Left lung (tissue), 10 donors: ENCODE measurements around the gene ZNF397. TPM values are rescaled to one million over a fixed set of nuclear protein-coding genes. Genes with fewer than 3 reads are reported as not detected.
A peak's percentile ranks its signal among the peaks of the same experiment; 100 is the strongest.

Experiments
- ATAC-seq: fragments of 200-7000 bp; cut with Tn5 transposase; one replicate; pipeline ENCODE4 v1.9.1; 2020; ENCODE audit warnings: moderate library complexity
- DNase-seq, 4 donors: peaks; one replicate each; pipeline ENCODE4 v3.0.0-alpha.2; 2013 to 2020
- H3K27ac ChIP-seq, 2 donors: fragments of 200-600 bp; sonication (generic) in 1 of 2; one replicate each; pipeline versions ENCODE4 v1.5.0 to v1.8.0; 2020 to 2021
- H3K27me3 ChIP-seq, 2 donors: fragments of 200-600 bp; sonication (generic) in 1 of 2; one replicate each; pipeline versions ENCODE4 v1.5.0 to v1.8.0; 2020 to 2021
- H3K36me3 ChIP-seq, 2 donors: fragments of 200-600 bp; sonication (generic) in 1 of 2; one replicate each; pipeline versions ENCODE4 v1.5.0 to v1.8.0; 2020 to 2021
- H3K4me1 ChIP-seq, 2 donors: fragments of 200-600 bp; one replicate each; pipeline ENCODE4 v1.8.0; 2021
- H3K4me3 ChIP-seq, 2 donors: fragments of 200-600 bp; sonication (generic) in 1 of 2; one replicate each; pipeline versions ENCODE4 v1.5.0 to v1.8.0; 2020 to 2021; ENCODE audit warnings: mild to moderate bottlenecking in 1 of 2
- H3K9me3 ChIP-seq, 2 donors: fragments of 200-600 bp; sonication (generic) in 1 of 2; one replicate each; pipeline versions ENCODE4 v1.5.0 to v1.8.0; 2020 to 2021
- intact Hi-C, 2 donors: fragments of 100-400 bp; cut with DNase I; formaldehyde crosslinking; loops; one replicate each; pipeline versions ENCODE4 v1.11.2 to v1.14.2; 2022
- polyA plus RNA-seq, 6 donors: library from polyadenylated mRNA; unstranded; fragments of 120-200 nt; gene quantifications; one replicate each; pipeline ENCODE4 v1.2.1, GENCODE V29; 2013; ENCODE audit not compliant: insufficient read length in 6 of 6
- total RNA-seq, 2 donors: library from RNA; stranded (reverse); fragmentation: NEBNext Ultra II Directional; extraction: Animal tissue kit (Norgen Biotek cat#: 25700); gene quantifications; one replicate each; pipeline ENCODE4 v1.2.1, GENCODE V29; 2021
- TF ChIP-seq, protein P1 (sequence below), 2 donors: fragments of 200-600 bp; sonication (generic) in 1 of 2; IDR thresholded peaks; one replicate each; pipeline versions ENCODE4 v1.5.0 to v1.8.0; 2021; ENCODE audit warnings: antibody characterized with exemption in 2 of 2
- donor health status: DM: no; HTN: yes; CAD: no.
- donor health status: DM: no; HTN: no; CAD: no.

ZNF397 gene
- total and polyA plus RNA-seq, 8 donors: 22.9 to 93.9 (median 79.3) TPM

- TF ChIP-seq, protein P1, sequence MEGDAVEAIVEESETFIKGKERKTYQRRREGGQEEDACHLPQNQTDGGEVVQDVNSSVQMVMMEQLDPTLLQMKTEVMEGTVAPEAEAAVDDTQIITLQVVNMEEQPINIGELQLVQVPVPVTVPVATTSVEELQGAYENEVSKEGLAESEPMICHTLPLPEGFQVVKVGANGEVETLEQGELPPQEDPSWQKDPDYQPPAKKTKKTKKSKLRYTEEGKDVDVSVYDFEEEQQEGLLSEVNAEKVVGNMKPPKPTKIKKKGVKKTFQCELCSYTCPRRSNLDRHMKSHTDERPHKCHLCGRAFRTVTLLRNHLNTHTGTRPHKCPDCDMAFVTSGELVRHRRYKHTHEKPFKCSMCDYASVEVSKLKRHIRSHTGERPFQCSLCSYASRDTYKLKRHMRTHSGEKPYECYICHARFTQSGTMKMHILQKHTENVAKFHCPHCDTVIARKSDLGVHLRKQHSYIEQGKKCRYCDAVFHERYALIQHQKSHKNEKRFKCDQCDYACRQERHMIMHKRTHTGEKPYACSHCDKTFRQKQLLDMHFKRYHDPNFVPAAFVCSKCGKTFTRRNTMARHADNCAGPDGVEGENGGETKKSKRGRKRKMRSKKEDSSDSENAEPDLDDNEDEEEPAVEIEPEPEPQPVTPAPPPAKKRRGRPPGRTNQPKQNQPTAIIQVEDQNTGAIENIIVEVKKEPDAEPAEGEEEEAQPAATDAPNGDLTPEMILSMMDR (IDR thresholded peaks at IDR 0.05): peak; percentile 92 to 94
- Histone ChIP-seq H3K36me3 (no peaks in the 10 kb centered on the region), H3K27me3 (no peaks in the 10 kb centered on the region), H3K4me1 (no peaks in the 10 kb centered on the region), H3K27ac (no peak overlapping the region), H3K4me3 (no peak overlapping the region), H3K9me3 (no peaks in the 10 kb centered on the region)
- DNase-seq (peak; percentile 58 to 85 (median 70)), ATAC-seq (peak; percentile 99)
- intact Hi-C loops: no loop called here
Measured at GRCh38 chr18:35231052-35231451, 9.8 kb upstream of the ZNF397 start.

DNA sequence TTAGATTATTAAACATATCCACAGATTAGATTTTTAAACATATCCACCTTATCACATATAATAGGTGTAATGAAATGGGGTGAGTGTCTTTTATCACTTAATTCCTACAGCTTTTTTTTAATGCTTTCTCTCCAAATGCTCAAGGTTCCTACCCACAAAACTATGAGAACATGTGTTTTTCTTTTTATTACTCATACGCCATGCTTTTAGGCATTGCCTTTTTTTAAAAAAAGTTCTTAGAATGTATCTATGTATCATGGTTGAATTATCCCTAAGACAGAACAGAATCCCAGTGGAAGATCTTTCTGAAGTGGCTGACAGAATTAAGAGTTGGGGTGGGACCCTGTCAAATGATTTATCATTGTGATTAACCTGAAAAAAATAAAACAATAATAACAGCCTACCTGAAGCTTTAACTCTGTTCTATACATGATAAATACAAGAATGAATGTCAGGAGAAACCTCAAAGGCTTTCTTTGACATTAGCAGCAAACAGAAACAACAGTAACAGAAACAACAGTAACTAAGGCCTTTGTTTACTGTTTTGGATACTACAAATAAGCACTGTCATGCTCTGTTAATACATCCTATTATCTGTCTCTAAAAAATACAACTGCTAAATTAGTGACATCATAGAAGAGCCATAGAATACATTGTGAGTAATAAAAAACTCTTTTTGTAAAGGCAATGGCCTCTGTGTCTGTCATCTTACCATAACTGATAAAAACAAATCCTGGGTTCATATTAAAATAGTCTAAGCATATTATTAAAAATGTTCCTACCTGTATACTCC lies 4.1 kb upstream of the ZNF397 start:
- intact Hi-C loops: loop anchor here in 1 of 2 donors (5.0 kb wide), 1 partner anchor 116 kb away; no protein-coding TSS in a partner anchor
- H3K27me3 ChIP-seq: no peaks in the 10 kb centered on the region
- no peak overlapping the region for H3K4me3 ChIP-seq
- no peaks in the 10 kb centered on the region for H3K36me3 ChIP-seq
- no peak overlapping the region for H3K27ac ChIP-seq
- H3K4me1 ChIP-seq: peaks cover 3% of the 10 kb centered on the region in 2 donors
- ATAC-seq (no peak), DNase-seq (no peak)
- no peaks in the 10 kb centered on the region for H3K9me3 ChIP-seq
- TF ChIP-seq, protein P1 (IDR thresholded peaks at IDR 0.05): no peak

DNA sequence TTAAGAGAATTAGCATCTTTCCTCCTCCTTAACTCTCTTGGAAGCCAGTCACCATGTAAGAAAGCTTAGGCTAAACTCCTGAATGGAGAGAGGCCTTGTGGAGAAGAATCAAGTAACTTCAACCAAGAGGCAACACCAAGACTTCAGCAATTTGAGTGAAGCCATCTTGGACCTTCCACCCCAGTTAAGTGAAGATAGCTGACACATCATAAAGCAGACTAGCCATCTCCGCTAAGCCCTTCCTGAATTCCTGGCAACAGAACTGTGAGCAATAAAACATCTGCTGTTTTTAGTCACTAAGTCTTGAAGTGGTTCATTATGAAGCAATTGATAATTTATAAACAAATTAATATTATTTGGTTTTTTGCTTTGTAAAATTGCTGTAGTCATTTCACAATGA lies 1.5 kb upstream of the ZNF397 start:
- no peaks in the 10 kb centered on the region for H3K27me3 ChIP-seq
- H3K4me1 ChIP-seq: peaks cover 3 to 11% of the 10 kb centered on the region in 2 donors
- ATAC-seq: no peak
- no peak overlapping the region for H3K4me3 ChIP-seq
- peaks cover 0 to 20% of the 10 kb centered on the region in 2 donors for H3K36me3 ChIP-seq
- intact Hi-C loops: loop anchor here in 1 of 2 donors (5.0 kb wide), 1 partner anchor 113 kb away; no protein-coding TSS in a partner anchor
- TF ChIP-seq, protein P1 (IDR thresholded peaks at IDR 0.05): no peak
- DNase-seq: no peak
- H3K27ac ChIP-seq: no peak overlapping the region
- no peaks in the 10 kb centered on the region for H3K9me3 ChIP-seq

DNA sequence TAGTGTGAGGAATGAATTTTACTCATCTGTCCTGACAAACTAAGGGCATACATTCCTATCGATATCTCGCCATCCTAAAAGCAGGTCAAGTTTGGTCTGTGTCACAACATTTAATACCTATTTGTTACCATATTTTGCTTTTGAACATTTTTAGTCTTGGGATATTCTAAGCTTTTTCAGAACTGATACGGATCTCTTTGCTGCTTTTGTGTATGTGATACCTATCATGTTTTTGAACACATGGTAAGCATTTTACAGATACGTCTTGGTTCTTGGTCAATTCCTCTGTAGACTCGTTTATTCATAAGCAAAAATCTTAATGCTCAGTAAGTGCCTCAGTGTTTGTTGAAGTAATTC lies 592 bp downstream of the ZNF397 start:
- TF ChIP-seq, protein P1 (IDR thresholded peaks at IDR 0.05): no peak
- H3K9me3 ChIP-seq: peaks cover 0 to 14% of the 10 kb centered on the region in 2 donors
- intact Hi-C loops: no loop called here

GRCh38 chr18:35242426-35242825 lies 1.6 kb downstream of the ZNF397 start:
- Histone ChIP-seq H3K4me3 (peak overlapping the region in 1 of 2 donors; percentile 60), H3K4me1 (peaks cover 3 to 23% of the 10 kb centered on the region in 2 donors), H3K9me3 (peaks cover 0 to 15% of the 10 kb centered on the region in 2 donors), H3K27ac (no peak overlapping the region), H3K27me3 (no peaks in the 10 kb centered on the region), H3K36me3 (peaks cover 0 to 51% of the 10 kb centered on the region in 2 donors)
- DNase-seq (no peak), ATAC-seq (no peak)
- TF ChIP-seq, protein P1 (IDR thresholded peaks at IDR 0.05): no peak
- intact Hi-C loops: no loop called here

More for the DNA sequence above, 592 bp downstream of the ZNF397 start:
- Histone ChIP-seq H3K27me3 (no peaks in the 10 kb centered on the region), H3K4me1 (peaks cover 3 to 15% of the 10 kb centered on the region in 2 donors), H3K27ac (peak overlapping the region; percentile 93 to 96), H3K36me3 (peaks cover 0 to 41% of the 10 kb centered on the region in 2 donors), H3K4me3 (peak overlapping the region; percentile 49 to 60)
- ATAC-seq (no peak), DNase-seq (peak in 1 of 4 donors; percentile 8)
